Measurements from ENCODE around the gene CLEC4A.
"Not testable (repeated sequence)": the region's sequence is repeated elsewhere in the genome, so short reads cannot be mapped to it uniquely, and the experiment has no call there.

The CLEC4A gene

GRCh38 chr12:8089277-8089676, 34.1 kb upstream of the CLEC4A start:
- peaks cover 44% of the 10 kb centered on the region for H3K36me3 ChIP-seq (ENCODE audit: insufficient read depth, low read depth, low read length)
- H3K4me3 ChIP-seq (ENCODE audit: low read length) = not testable (repeated sequence)

GRCh38 chr12:8089716-8090115, 33.7 kb upstream of the CLEC4A start:
- Histone ChIP-seq H3K27ac (ENCODE audit: low read length) (no peak overlapping the region), H3K9ac (ENCODE audit: low read depth, low read length) (no peak overlapping the region), H3K27me3 (ENCODE audit: insufficient read depth, low read length) (no peaks in the 10 kb centered on the region), H3K9me3 (ENCODE audit: insufficient read depth, low read depth, low read length) (no peaks in the 10 kb centered on the region), H3K36me3 (ENCODE audit: insufficient read depth, low read depth, low read length) (peaks cover 48% of the 10 kb centered on the region), H3K4me1 (ENCODE audit: insufficient read depth, low read length) (no peaks in the 10 kb centered on the region), H3K4me3 (ENCODE audit: low read length) (no peak overlapping the region)

More at GRCh38 chr12:8089277-8089676, 34.1 kb upstream of the CLEC4A start:
- H3K4me1 ChIP-seq (ENCODE audit: insufficient read depth, low read length); H3K27me3 ChIP-seq (ENCODE audit: insufficient read depth, low read length); H3K27ac ChIP-seq (ENCODE audit: low read length); H3K9ac ChIP-seq (ENCODE audit: low read depth, low read length); H3K9me3 ChIP-seq (ENCODE audit: insufficient read depth, low read depth, low read length): not testable (repeated sequence)

GRCh38 chr12:8093291-8093690, 30.1 kb upstream of the CLEC4A start:
- Histone ChIP-seq H3K9me3 (ENCODE audit: insufficient read depth, low read depth, low read length) (no peaks in the 10 kb centered on the region), H3K36me3 (ENCODE audit: insufficient read depth, low read depth, low read length) (peaks cover 72% of the 10 kb centered on the region), H3K27ac (ENCODE audit: low read length) (no peak overlapping the region)

GRCh38 chr12:8096281-8096915, 27.0 kb upstream of the CLEC4A start:
- Histone ChIP-seq H3K36me3 (ENCODE audit: insufficient read depth, low read depth, low read length) (peaks cover 56% of the 10 kb centered on the region), H3K4me3 (ENCODE audit: low read length) (no peak overlapping the region), H3K27ac (ENCODE audit: low read length) (no peak overlapping the region), H3K9me3 (ENCODE audit: insufficient read depth, low read depth, low read length) (no peaks in the 10 kb centered on the region), H3K27me3 (ENCODE audit: insufficient read depth, low read length) (no peaks in the 10 kb centered on the region), H3K9ac (ENCODE audit: low read depth, low read length) (no peak overlapping the region), H3K4me1 (ENCODE audit: insufficient read depth, low read length) (no peaks in the 10 kb centered on the region)

More at GRCh38 chr12:8093291-8093690, 30.1 kb upstream of the CLEC4A start:
- Histone ChIP-seq H3K27me3 (ENCODE audit: insufficient read depth, low read length) (no peaks in the 10 kb centered on the region), H3K9ac (ENCODE audit: low read depth, low read length) (no peak overlapping the region), H3K4me3 (ENCODE audit: low read length) (no peak overlapping the region), H3K4me1 (ENCODE audit: insufficient read depth, low read length) (no peaks in the 10 kb centered on the region)

- H3K9ac ChIP-seq (ENCODE audit: low read depth, low read length) = no peak overlapping the region
- no peak overlapping the region for H3K4me3 ChIP-seq (ENCODE audit: low read length)
- no peaks in the 10 kb centered on the region for H3K27me3 ChIP-seq (ENCODE audit: insufficient read depth, low read length)
- no peaks in the 10 kb centered on the region for H3K9me3 ChIP-seq (ENCODE audit: insufficient read depth, low read depth, low read length)
- no peak overlapping the region for H3K27ac ChIP-seq (ENCODE audit: low read length)
- H3K4me1 ChIP-seq (ENCODE audit: insufficient read depth, low read length) = no peaks in the 10 kb centered on the region
- H3K36me3 ChIP-seq (ENCODE audit: insufficient read depth, low read depth, low read length) = peaks cover 29% of the 10 kb centered on the region
Measured at GRCh38 chr12:8099235-8099634, 24.2 kb upstream of the CLEC4A start.

GRCh38 chr12:8108808-8109398, 14.5 kb upstream of the CLEC4A start:
- H3K9ac ChIP-seq (ENCODE audit: low read depth, low read length) = peak overlapping the region; percentile 33; the same call in 1 of the 2 replicates
- no peaks in the 10 kb centered on the region for H3K36me3 ChIP-seq (ENCODE audit: insufficient read depth, low read depth, low read length)
- no peaks in the 10 kb centered on the region for H3K27me3 ChIP-seq (ENCODE audit: insufficient read depth, low read length)
- no peaks in the 10 kb centered on the region for H3K4me1 ChIP-seq (ENCODE audit: insufficient read depth, low read length)
- H3K27ac ChIP-seq (ENCODE audit: low read length) = no peak overlapping the region
- no peak overlapping the region for H3K4me3 ChIP-seq (ENCODE audit: low read length)
- H3K9me3 ChIP-seq (ENCODE audit: insufficient read depth, low read depth, low read length) = no peaks in the 10 kb centered on the region; the same call in 1 of the 2 replicates

- H3K36me3 ChIP-seq (ENCODE audit: insufficient read depth, low read depth, low read length); H3K4me1 ChIP-seq (ENCODE audit: insufficient read depth, low read length); H3K27me3 ChIP-seq (ENCODE audit: insufficient read depth, low read length); H3K27ac ChIP-seq (ENCODE audit: low read length); H3K4me3 ChIP-seq (ENCODE audit: low read length); H3K9ac ChIP-seq (ENCODE audit: low read depth, low read length); H3K9me3 ChIP-seq (ENCODE audit: insufficient read depth, low read depth, low read length): not testable (repeated sequence)
Measured at GRCh38 chr12:8113117-8113516, 10.3 kb upstream of the CLEC4A start.

- Histone ChIP-seq H3K4me3 (ENCODE audit: low read length) (no peak overlapping the region), H3K9me3 (ENCODE audit: insufficient read depth, low read depth, low read length) (no peaks in the 10 kb centered on the region), H3K36me3 (ENCODE audit: insufficient read depth, low read depth, low read length) (no peaks in the 10 kb centered on the region), H3K27me3 (ENCODE audit: insufficient read depth, low read length) (no peaks in the 10 kb centered on the region), H3K27ac (ENCODE audit: low read length) (no peak overlapping the region), H3K4me1 (ENCODE audit: insufficient read depth, low read length) (peaks cover 5% of the 10 kb centered on the region; the same call in 1 of the 2 replicates), H3K9ac (ENCODE audit: low read depth, low read length) (no peak overlapping the region)
Measured at GRCh38 chr12:8120072-8120713, 3.2 kb upstream of the CLEC4A start.

GRCh38 chr12:8127138-8127537, 3.7 kb downstream of the CLEC4A start:
- H3K4me1 ChIP-seq (ENCODE audit: insufficient read depth, low read length) = no peaks in the 10 kb centered on the region
- no peaks in the 10 kb centered on the region for H3K9me3 ChIP-seq (ENCODE audit: insufficient read depth, low read depth, low read length)
- H3K27ac ChIP-seq (ENCODE audit: low read length) = no peak overlapping the region
- H3K4me3 ChIP-seq (ENCODE audit: low read length) = no peak overlapping the region
- no peaks in the 10 kb centered on the region for H3K27me3 ChIP-seq (ENCODE audit: insufficient read depth, low read length)
- H3K9ac ChIP-seq (ENCODE audit: low read depth, low read length) = no peak overlapping the region
- H3K36me3 ChIP-seq (ENCODE audit: insufficient read depth, low read depth, low read length) = no peaks in the 10 kb centered on the region

GRCh38 chr12:8133636-8134397, 10.4 kb downstream of the CLEC4A start:
- not testable (repeated sequence) for H3K27ac ChIP-seq (ENCODE audit: low read length); H3K27me3 ChIP-seq (ENCODE audit: insufficient read depth, low read length); H3K36me3 ChIP-seq (ENCODE audit: insufficient read depth, low read depth, low read length); H3K9ac ChIP-seq (ENCODE audit: low read depth, low read length); H3K4me3 ChIP-seq (ENCODE audit: low read length); H3K9me3 ChIP-seq (ENCODE audit: insufficient read depth, low read depth, low read length); H3K4me1 ChIP-seq (ENCODE audit: insufficient read depth, low read length)

- not testable (repeated sequence) for H3K9me3 ChIP-seq (ENCODE audit: insufficient read depth, low read depth, low read length); H3K4me1 ChIP-seq (ENCODE audit: insufficient read depth, low read length); H3K27ac ChIP-seq (ENCODE audit: low read length); H3K9ac ChIP-seq (ENCODE audit: low read depth, low read length); H3K4me3 ChIP-seq (ENCODE audit: low read length); H3K27me3 ChIP-seq (ENCODE audit: insufficient read depth, low read length); H3K36me3 ChIP-seq (ENCODE audit: insufficient read depth, low read depth, low read length)
Measured at GRCh38 chr12:8134398-8134930, 11.0 kb downstream of the CLEC4A start.

Measured in iPS-20b (cell line).